GM10248 (cell line): Measurements from ENCODE around the gene HEATR3.
A peak's percentile ranks its signal among the peaks of the same experiment; 100 is the strongest.

Experiments
- CTCF ChIA-PET: fragments of 300-600 bp; sonication (Branson Sonifier 250); formaldehyde crosslinking; extraction: SDS; loops from one replicate; lab custom pipeline; 2021; ENCODE audit warnings: antibody characterized with exemption; lab: Yijun Ruan, JAX
- POLR2A ChIA-PET: fragments of 350-650 bp; sonication (Branson Sonifier 250); formaldehyde crosslinking; extraction: SDS; loops from one replicate; lab custom pipeline; 2020; ENCODE audit warnings: antibody characterized with exemption; lab: Yijun Ruan, JAX
- DNase-seq: peaks from one replicate; pipeline ENCODE4 v3.0.0; 2012; ENCODE audit errors: extremely low spot score
- TF ChIP-seq, protein P1 (sequence below): IDR thresholded peaks from 2 replicates; pipeline ENCODE4 v1.5.1; 2012; ENCODE audit warnings: mild to moderate bottlenecking, low read depth; ENCODE audit errors: extremely low read depth, missing control alignments, control extremely low read depth

The HEATR3 gene

GRCh38 chr16:50024684-50025536, 40.9 kb upstream of the HEATR3 start, which contains the start of gene CNEP1R1:
Gene CNEP1R1 (plus strand): TSS chr16:50025225. CDS start chr16:50025316, 91 bp downstream.
- ChIA-PET CTCF (interaction anchor here (0.6 to 7.6 kb wide), 96 partner anchors 8 to 787 kb away, joined by 3 to 177 read pairs (median 5); partner anchors contain the start of genes BRD7 and HEATR3), POLR2A (interaction anchor here (1.2 kb wide), 1 partner anchor 186 kb away, joined by 4 read pairs; no protein-coding TSS in a partner anchor)
- TF ChIP-seq, protein P1, sequence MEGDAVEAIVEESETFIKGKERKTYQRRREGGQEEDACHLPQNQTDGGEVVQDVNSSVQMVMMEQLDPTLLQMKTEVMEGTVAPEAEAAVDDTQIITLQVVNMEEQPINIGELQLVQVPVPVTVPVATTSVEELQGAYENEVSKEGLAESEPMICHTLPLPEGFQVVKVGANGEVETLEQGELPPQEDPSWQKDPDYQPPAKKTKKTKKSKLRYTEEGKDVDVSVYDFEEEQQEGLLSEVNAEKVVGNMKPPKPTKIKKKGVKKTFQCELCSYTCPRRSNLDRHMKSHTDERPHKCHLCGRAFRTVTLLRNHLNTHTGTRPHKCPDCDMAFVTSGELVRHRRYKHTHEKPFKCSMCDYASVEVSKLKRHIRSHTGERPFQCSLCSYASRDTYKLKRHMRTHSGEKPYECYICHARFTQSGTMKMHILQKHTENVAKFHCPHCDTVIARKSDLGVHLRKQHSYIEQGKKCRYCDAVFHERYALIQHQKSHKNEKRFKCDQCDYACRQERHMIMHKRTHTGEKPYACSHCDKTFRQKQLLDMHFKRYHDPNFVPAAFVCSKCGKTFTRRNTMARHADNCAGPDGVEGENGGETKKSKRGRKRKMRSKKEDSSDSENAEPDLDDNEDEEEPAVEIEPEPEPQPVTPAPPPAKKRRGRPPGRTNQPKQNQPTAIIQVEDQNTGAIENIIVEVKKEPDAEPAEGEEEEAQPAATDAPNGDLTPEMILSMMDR = peak; percentile 100
- peak; percentile 99 for DNase-seq

DNA sequence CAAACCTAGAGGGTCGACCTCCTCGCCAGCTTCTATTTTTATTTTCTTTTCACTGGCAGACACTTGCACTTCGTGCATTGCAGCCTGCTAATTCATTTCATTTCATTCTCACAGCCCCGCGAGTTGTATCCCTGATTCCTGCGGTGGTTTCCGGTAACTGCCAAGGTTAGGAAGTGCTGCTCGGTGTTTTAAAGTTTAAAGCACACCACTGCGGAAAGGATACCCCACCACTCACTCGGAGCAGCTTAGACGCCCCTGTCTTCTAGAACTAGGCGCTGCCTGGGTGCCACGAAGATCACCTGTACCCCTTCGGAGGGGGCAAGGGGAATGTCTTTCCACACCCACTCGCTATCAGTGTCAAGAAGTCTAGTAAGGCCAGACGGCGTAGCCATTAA, 40.2 kb upstream of the HEATR3 start:
- peak; percentile 32 for DNase-seq
- POLR2A ChIA-PET = interaction anchor here (1.2 kb wide), 1 partner anchor 185 kb away, joined by 4 read pairs; no protein-coding TSS in a partner anchor

DNA sequence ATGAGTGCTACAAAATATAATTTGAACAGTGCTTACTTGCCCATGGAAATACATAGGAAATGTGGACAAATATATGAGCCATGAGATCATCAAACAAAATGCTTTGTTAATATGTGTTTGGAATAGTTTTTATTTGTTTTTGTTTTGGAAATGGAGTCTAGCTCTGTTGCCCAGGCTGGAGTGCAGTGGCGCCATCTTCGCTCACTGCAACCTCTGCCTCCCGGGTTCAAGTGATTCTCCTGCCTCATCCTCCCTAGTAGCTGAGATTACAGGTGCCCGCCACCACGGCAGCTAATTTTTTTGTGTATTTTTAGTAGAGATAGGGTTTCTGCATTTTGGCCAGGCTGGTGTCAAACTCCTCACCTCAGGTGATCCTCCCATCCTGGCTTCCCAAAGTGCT, 37.9 kb upstream of the HEATR3 start:
- ChIA-PET POLR2A (no interaction called here), CTCF (interaction anchor here (0.7 to 1.8 kb wide), 3 partner anchors 9 to 243 kb away, joined by 3 to 6 read pairs (median 5); no protein-coding TSS in a partner anchor)
- TF ChIP-seq, protein P1 = no peak
- no peak for DNase-seq

More for the DNA sequence above, 40.2 kb upstream of the HEATR3 start:
- TF ChIP-seq, protein P1 = no peak
- CTCF ChIA-PET = interaction anchor here (0.6 to 7.6 kb wide), 96 partner anchors 8 to 786 kb away, joined by 3 to 177 read pairs (median 5); partner anchors contain the start of genes BRD7 and HEATR3

- TF ChIP-seq, protein P1 = no peak
- ChIA-PET POLR2A (no interaction called here), CTCF (interaction anchor here (1.2 to 6.4 kb wide), 4 partner anchors 8 to 176 kb away, joined by 3 to 37 read pairs (median 12); partner anchors contain the start of gene CNEP1R1)
- no peak for DNase-seq
These were observed 30.2 kb upstream of the HEATR3 start for GRCh38 chr16:50035468-50035992.

- DNase-seq = no peak
- ChIA-PET POLR2A (no interaction called here), CTCF (interaction anchor here (1.0 to 6.6 kb wide), 5 partner anchors 8 to 20 kb away, joined by 3 to 53 read pairs (median 4); partner anchors contain the start of gene CNEP1R1)
- TF ChIP-seq, protein P1 = no peak
These were observed 29.3 kb upstream of the HEATR3 start for GRCh38 chr16:50036426-50036825.

DNA sequence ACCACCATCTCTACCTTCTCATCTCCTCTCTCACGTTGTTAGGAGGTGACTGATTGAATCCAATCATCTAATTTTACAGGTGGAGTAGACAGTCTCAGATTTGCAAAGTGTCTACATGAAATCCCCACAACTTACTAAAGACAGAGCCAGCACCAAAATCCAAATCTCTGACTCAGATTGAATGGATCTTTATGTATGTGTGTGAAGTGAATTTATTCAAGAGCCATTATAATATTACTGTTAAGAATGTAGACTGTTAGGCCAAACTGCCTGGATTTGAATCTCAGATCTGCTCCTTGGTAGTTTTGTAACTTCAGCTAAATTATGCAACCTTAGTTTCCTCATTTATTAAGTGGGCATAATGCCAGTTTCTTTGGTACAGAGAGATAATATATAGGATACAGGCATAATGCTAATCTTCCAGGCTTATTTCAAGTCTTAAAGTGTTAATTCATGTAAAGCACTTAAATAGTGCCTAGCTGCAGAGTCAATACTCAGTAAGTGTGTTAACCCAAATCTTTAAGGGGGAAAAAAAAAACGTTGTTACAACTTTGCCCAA, 28.0 kb upstream of the HEATR3 start:
- no peak for DNase-seq
- POLR2A ChIA-PET = no interaction called here
- CTCF ChIA-PET = interaction anchor here (1.0 to 6.6 kb wide), 6 partner anchors 10 to 769 kb away, joined by 3 to 53 read pairs (median 5); partner anchors contain the start of gene CNEP1R1
- TF ChIP-seq, protein P1 = no peak
